ENCODE results near the gene HMG20A.

Gene HMG20A

GRCh38 chr15:77436822-77437221 lies 16.1 kb downstream of the HMG20A start:
- FAIRE-seq, result no peak

- FAIRE-seq, result no peak
These were observed 16.6 kb downstream of the HMG20A start for GRCh38 chr15:77437264-77437663.

GRCh38 chr15:77440378-77440999 lies 19.8 kb downstream of the HMG20A start:
- no peak for FAIRE-seq

GRCh38 chr15:77446840-77447390 lies 26.2 kb downstream of the HMG20A start:
- no peak for FAIRE-seq

- no peak for FAIRE-seq
These were observed 33.6 kb downstream of the HMG20A start for GRCh38 chr15:77454265-77454664.

GRCh38 chr15:77454951-77455350 lies 34.3 kb downstream of the HMG20A start:
- no peak for FAIRE-seq

- FAIRE-seq, result no peak
These were observed 35.1 kb downstream of the HMG20A start for GRCh38 chr15:77455696-77456321.

- no peak for FAIRE-seq
These were observed 36.1 kb downstream of the HMG20A start for GRCh38 chr15:77456746-77457145.

- no peak for FAIRE-seq
These were observed 36.7 kb downstream of the HMG20A start for GRCh38 chr15:77457191-77457904.

GRCh38 chr15:77457905-77458265 lies 37.2 kb downstream of the HMG20A start:
- FAIRE-seq, result no peak

- FAIRE-seq, result no peak
These were observed 38.3 kb downstream of the HMG20A start for GRCh38 chr15:77459031-77459430.

GRCh38 chr15:77461486-77461885 lies 40.8 kb downstream of the HMG20A start:
- no peak for FAIRE-seq

- no peak for FAIRE-seq
These were observed 43.6 kb downstream of the HMG20A start for GRCh38 chr15:77464129-77464865.

GRCh38 chr15:77466521-77466920 lies 45.8 kb downstream of the HMG20A start:
- no peak for FAIRE-seq

GRCh38 chr15:77468896-77469295 lies 48.2 kb downstream of the HMG20A start:
- no peak for FAIRE-seq

GRCh38 chr15:77470235-77470634 lies 49.5 kb downstream of the HMG20A start:
- FAIRE-seq, result no peak

- FAIRE-seq, result no peak
These were observed 52.6 kb downstream of the HMG20A start for GRCh38 chr15:77473328-77473727.

- FAIRE-seq, result no peak
These were observed 53.8 kb downstream of the HMG20A start for GRCh38 chr15:77474310-77474988.

GRCh38 chr15:77475001-77475400 lies 54.3 kb downstream of the HMG20A start:
- no peak for FAIRE-seq

- FAIRE-seq, result no peak
These were observed 55.2 kb downstream of the HMG20A start for GRCh38 chr15:77475898-77476297.

- no peak for FAIRE-seq
These were observed 56.3 kb downstream of the HMG20A start for GRCh38 chr15:77476995-77477394.

GRCh38 chr15:77478051-77478450 lies 57.4 kb downstream of the HMG20A start:
- FAIRE-seq, result no peak

GRCh38 chr15:77479015-77479414 lies 58.3 kb downstream of the HMG20A start:
- FAIRE-seq, result no peak
